IPS-20b (cell line): ENCODE data around the gene VAC14.

Experiments used
- H3K27ac ChIP-seq: one replicate; pipeline ENCODE4 v1.5.1; 2013; ENCODE audit warnings: low read length
- H3K27me3 ChIP-seq: 2 replicates; pipeline ENCODE4 v1.6.1; 2013; ENCODE audit warnings: mild to moderate bottlenecking, low read length, inconsistent platforms; ENCODE audit not compliant: insufficient read depth
- H3K36me3 ChIP-seq: 2 replicates; pipeline ENCODE4 v1.6.1; 2013; ENCODE audit warnings: low read depth, mild to moderate bottlenecking, inconsistent platforms, low read length, moderate library complexity; ENCODE audit not compliant: insufficient read depth
- H3K4me1 ChIP-seq: 2 replicates; pipeline ENCODE4 v1.6.1; 2013; ENCODE audit warnings: mild to moderate bottlenecking, control low read depth, inconsistent platforms, low read length, moderate library complexity; ENCODE audit not compliant: insufficient read depth
- H3K4me3 ChIP-seq: 2 replicates; pipeline ENCODE4 v1.5.1; 2013; ENCODE audit warnings: mild to moderate bottlenecking, low read length, inconsistent platforms
- H3K9ac ChIP-seq: 2 replicates; pipeline ENCODE4 v1.6.1; 2013; ENCODE audit warnings: low read depth, mild to moderate bottlenecking, inconsistent platforms, low read length, moderate library complexity
- H3K9me3 ChIP-seq: 2 replicates; pipeline ENCODE4 v1.6.1; 2013; ENCODE audit warnings: mild to moderate bottlenecking, low read depth, low read length, inconsistent platforms; ENCODE audit not compliant: insufficient read depth

VAC14 gene

DNA sequence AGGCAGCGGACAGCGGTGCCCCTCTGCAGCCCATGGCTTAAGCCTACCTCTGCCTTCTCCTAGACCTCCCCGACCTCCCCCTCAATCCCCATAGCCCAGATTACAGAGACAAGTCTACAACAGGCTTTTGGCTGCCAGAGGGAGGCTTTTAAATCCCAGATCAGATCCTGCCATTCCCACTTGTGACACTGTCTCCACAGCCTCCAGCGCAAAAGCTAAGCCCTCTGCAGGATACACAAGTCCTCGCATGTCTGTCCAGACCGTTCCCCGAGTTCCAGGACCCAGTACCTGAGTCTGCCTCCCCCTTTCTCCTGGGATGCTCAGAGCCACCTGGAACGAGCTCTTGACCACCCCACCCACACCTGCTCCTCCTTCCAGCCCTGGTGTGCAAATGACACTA lies 31.2 kb downstream of the VAC14 start:
- Histone ChIP-seq H3K27ac (no peak overlapping the region), H3K36me3 (peaks cover 60% of the 10 kb centered on the region), H3K4me1 (no peaks in the 10 kb centered on the region), H3K27me3 (no peaks in the 10 kb centered on the region), H3K9me3 (no peaks in the 10 kb centered on the region), H3K9ac (no peak overlapping the region), H3K4me3 (no peak overlapping the region)

DNA sequence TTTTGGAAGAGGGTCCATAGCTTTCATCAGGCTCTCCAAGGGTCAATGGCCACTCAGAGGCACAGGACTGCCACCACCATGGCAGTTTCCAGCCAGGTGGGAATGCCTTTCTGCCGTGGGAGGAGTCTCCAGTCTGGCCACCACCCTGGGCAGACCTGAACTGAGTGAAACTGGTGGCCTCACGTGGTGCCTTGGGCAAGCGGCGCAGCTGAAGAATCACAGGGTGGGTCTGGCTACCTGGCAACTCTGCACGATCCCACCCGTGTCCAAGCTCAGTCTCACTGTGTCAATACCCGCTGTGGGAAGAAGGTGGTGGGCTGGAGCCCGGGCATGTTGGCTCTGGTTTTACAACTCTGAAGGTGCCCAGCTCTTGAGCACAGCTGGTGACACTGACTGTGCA lies 31.8 kb downstream of the VAC14 start:
- no peaks in the 10 kb centered on the region for H3K27me3 ChIP-seq
- no peaks in the 10 kb centered on the region for H3K4me1 ChIP-seq
- H3K27ac ChIP-seq: no peak overlapping the region
- peaks cover 62% of the 10 kb centered on the region for H3K36me3 ChIP-seq
- H3K4me3 ChIP-seq: no peak overlapping the region
- H3K9me3 ChIP-seq: no peaks in the 10 kb centered on the region
- no peak overlapping the region for H3K9ac ChIP-seq

DNA sequence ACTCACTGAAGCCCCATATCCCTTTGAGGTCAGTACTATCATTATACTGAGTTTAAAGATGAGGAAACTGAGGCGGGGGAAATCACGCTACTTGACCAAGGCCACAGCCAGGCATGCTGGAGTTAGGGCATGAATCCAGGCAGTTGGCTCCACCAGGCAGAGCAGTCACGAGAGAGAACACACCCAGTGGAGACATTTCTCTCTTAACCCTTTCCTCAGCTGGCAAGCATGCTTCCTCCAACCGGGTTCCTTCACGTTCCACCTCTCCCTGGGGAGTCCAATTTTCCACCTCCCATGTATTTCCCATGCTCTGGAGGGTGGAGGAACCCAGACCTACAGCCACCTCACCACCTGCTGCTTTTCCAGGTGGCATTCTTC lies 32.8 kb downstream of the VAC14 start:
- no peak overlapping the region for H3K27ac ChIP-seq
- H3K36me3 ChIP-seq: peaks cover 58% of the 10 kb centered on the region
- no peaks in the 10 kb centered on the region for H3K9me3 ChIP-seq

GRCh38 chr16:70767377-70768202 lies 33.4 kb downstream of the VAC14 start:
- H3K9me3 ChIP-seq: no peaks in the 10 kb centered on the region
- H3K4me1 ChIP-seq: no peaks in the 10 kb centered on the region
- no peak overlapping the region for H3K9ac ChIP-seq
- no peak overlapping the region for H3K27ac ChIP-seq
- H3K36me3 ChIP-seq: peaks cover 55% of the 10 kb centered on the region
- H3K4me3 ChIP-seq: no peak overlapping the region
- H3K27me3 ChIP-seq: no peaks in the 10 kb centered on the region

More for the DNA sequence above, 32.8 kb downstream of the VAC14 start:
- Histone ChIP-seq H3K4me3 (no peak overlapping the region), H3K4me1 (no peaks in the 10 kb centered on the region), H3K9ac (no peak overlapping the region), H3K27me3 (no peaks in the 10 kb centered on the region)

DNA sequence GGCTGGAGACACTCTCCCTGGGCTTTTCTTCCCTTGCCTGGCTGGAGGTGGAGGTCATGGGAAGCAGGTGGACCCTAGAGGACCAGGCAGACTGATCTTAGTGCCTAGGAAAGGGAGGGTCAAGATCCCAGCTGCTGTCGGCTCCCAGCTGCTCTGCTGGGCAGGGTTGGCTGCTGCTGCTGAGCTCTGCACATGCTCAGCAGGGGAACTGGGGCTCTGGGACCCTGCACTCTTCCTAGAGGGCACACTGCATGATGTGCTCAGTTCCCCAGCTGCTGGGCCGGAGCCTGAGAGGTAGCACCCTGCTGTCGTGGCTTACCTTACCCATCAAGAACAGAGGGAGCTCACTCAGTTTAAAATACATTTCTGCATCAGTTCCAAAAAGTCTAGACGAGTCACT lies 34.3 kb downstream of the VAC14 start:
- Histone ChIP-seq H3K4me1 (no peaks in the 10 kb centered on the region), H3K4me3 (no peak overlapping the region), H3K27ac (no peak overlapping the region), H3K9me3 (no peaks in the 10 kb centered on the region), H3K9ac (no peak overlapping the region), H3K27me3 (no peaks in the 10 kb centered on the region), H3K36me3 (peaks cover 54% of the 10 kb centered on the region)

GRCh38 chr16:70766176-70766575 lies 34.8 kb downstream of the VAC14 start:
- no peaks in the 10 kb centered on the region for H3K9me3 ChIP-seq
- H3K27me3 ChIP-seq: no peaks in the 10 kb centered on the region
- peaks cover 54% of the 10 kb centered on the region for H3K36me3 ChIP-seq
- H3K9ac ChIP-seq: no peak overlapping the region
- H3K27ac ChIP-seq: no peak overlapping the region
- H3K4me3 ChIP-seq: no peak overlapping the region
- no peaks in the 10 kb centered on the region for H3K4me1 ChIP-seq

GRCh38 chr16:70765491-70765890 lies 35.5 kb downstream of the VAC14 start:
- Histone ChIP-seq H3K27ac (no peak overlapping the region), H3K9ac (no peak overlapping the region), H3K9me3 (no peaks in the 10 kb centered on the region), H3K27me3 (no peaks in the 10 kb centered on the region), H3K36me3 (peaks cover 47% of the 10 kb centered on the region), H3K4me3 (no peak overlapping the region), H3K4me1 (peaks cover under 1% of the 10 kb centered on the region; the same call in 1 of the 2 replicates)

- no peak overlapping the region for H3K27ac ChIP-seq
- H3K36me3 ChIP-seq: peaks cover 39% of the 10 kb centered on the region
- no peak overlapping the region for H3K9ac ChIP-seq
- no peaks in the 10 kb centered on the region for H3K27me3 ChIP-seq
- no peaks in the 10 kb centered on the region for H3K9me3 ChIP-seq
- H3K4me1 ChIP-seq: peaks cover 6% of the 10 kb centered on the region; the same call in 1 of the 2 replicates
- no peak overlapping the region for H3K4me3 ChIP-seq
These were observed 36.3 kb downstream of the VAC14 start for GRCh38 chr16:70764632-70765031.

DNA sequence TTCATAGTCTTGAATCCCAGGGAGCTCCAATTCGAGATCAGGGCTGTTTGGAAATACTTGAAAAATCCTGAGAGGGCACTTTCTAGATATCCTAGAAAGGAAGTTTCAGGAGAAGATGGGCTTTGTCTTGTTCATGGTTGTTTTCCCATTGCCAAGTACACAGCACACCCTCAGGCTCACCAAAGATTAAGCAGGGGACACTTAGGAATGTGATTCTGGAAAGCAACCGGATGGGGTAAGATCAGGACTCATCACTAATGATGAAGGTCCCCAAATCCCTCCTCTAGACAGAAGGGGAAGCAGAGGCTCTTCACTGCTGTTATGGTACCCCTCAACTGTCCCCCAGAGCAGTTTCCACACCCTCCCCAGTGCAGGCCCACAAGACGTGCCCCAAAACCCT lies 40.7 kb downstream of the VAC14 start:
- Histone ChIP-seq H3K36me3 (peaks cover 47% of the 10 kb centered on the region), H3K27ac (no peak overlapping the region)

DNA sequence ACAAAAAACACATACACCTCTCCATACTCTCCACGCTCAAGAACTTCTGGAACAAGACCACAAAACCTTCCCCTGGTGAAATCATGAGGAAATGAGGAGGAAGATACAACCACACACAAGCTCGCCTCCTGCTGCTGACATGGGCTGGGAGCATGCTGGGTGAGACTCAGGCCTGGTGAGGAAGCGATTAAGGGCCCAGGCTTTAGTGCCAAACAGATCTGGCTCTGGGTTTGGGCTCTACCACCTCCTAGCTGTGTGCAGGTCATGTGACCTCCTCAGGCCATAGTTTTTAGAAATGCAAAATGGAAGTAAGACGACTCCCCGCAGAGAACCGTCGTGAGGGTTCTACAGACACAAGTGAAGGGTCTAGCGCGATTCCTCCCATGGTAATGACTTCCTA lies 41.3 kb downstream of the VAC14 start:
- Histone ChIP-seq H3K9me3 (no peaks in the 10 kb centered on the region), H3K36me3 (peaks cover 46% of the 10 kb centered on the region), H3K27me3 (no peaks in the 10 kb centered on the region), H3K4me1 (peaks cover 6% of the 10 kb centered on the region; the same call in 1 of the 2 replicates), H3K4me3 (no peak overlapping the region), H3K27ac (no peak overlapping the region), H3K9ac (no peak overlapping the region)

More for the DNA sequence above, 40.7 kb downstream of the VAC14 start:
- Histone ChIP-seq H3K4me1 (peaks cover 6% of the 10 kb centered on the region; the same call in 1 of the 2 replicates), H3K27me3 (no peaks in the 10 kb centered on the region), H3K9ac (no peak overlapping the region), H3K4me3 (no peak overlapping the region), H3K9me3 (no peaks in the 10 kb centered on the region)

GRCh38 chr16:70758786-70759185 lies 42.2 kb downstream of the VAC14 start:
- H3K9me3 ChIP-seq: no peaks in the 10 kb centered on the region
- H3K9ac ChIP-seq: no peak overlapping the region
- H3K27me3 ChIP-seq: no peaks in the 10 kb centered on the region
- H3K4me1 ChIP-seq: peaks cover 6% of the 10 kb centered on the region; the same call in 1 of the 2 replicates
- no peak overlapping the region for H3K4me3 ChIP-seq
- peaks cover 42% of the 10 kb centered on the region for H3K36me3 ChIP-seq
- H3K27ac ChIP-seq: no peak overlapping the region

GRCh38 chr16:70757183-70757582 lies 43.8 kb downstream of the VAC14 start:
- H3K9ac ChIP-seq: no peak overlapping the region
- no peak overlapping the region for H3K4me3 ChIP-seq
- H3K27ac ChIP-seq: no peak overlapping the region
- H3K36me3 ChIP-seq: peaks cover 34% of the 10 kb centered on the region; the same call in 1 of the 2 replicates
- H3K9me3 ChIP-seq: no peaks in the 10 kb centered on the region
- H3K27me3 ChIP-seq: no peaks in the 10 kb centered on the region
- peaks cover 6% of the 10 kb centered on the region; the same call in 1 of the 2 replicates for H3K4me1 ChIP-seq
